ENCODE measurements around the gene CHST5. TPM values are rescaled to one million over a fixed set of nuclear protein-coding genes. Genes with fewer than 3 reads are reported as not detected.

CHST5 gene
- total RNA-seq, 2 experiments from 2014 or later, result not detected

GRCh38 chr16:75578725-75579124, 42.8 kb upstream of the CHST5 start:
- Mint-ChIP-seq H3K4me1 (ENCODE audit: low read depth) (peaks cover 19% of the 10 kb centered on the region), H3K9me3 (no peaks in the 10 kb centered on the region), H3K36me3 (ENCODE audit: low read depth) (peaks cover 62% of the 10 kb centered on the region), H3K4me3 (no peak overlapping the region), H3K27me3 (no peaks in the 10 kb centered on the region), H3K27ac (no peak overlapping the region)
- Histone ChIP-seq H3K4me3 (ENCODE audit: low read length) (no peak overlapping the region), H3K27me3 (ENCODE audit: control insufficient read depth in 1 of 2, insufficient read depth in 2 of 2, low read length in 2 of 2) (no peaks in the 10 kb centered on the region), H3K9me3 (ENCODE audit: control insufficient read depth in 1 of 2, insufficient read depth in 1 of 2, low read length in 2 of 2) (no peaks in the 10 kb centered on the region), H3K27ac (ENCODE audit: low read depth in 1 of 2, low read length in 2 of 2) (no peak overlapping the region), H3K36me3 (ENCODE audit: insufficient read depth, low read length) (peaks cover 57% of the 10 kb centered on the region), H3K4me1 (ENCODE audit: insufficient read depth, low read length) (no peaks in the 10 kb centered on the region)
- TF ChIP-seq CTCF (IDR thresholded peaks at IDR 0.05), result no peak
- DNase-seq (no peak), ATAC-seq (ENCODE audit: poor library complexity) (no peak)
- CTCF ChIA-PET, result interaction anchor here (1.4 kb wide), 1 partner anchor 61 kb away, joined by 8 read pairs; no protein-coding TSS in a partner anchor
- intact Hi-C loops (cut with DNase I, micrococcal nuclease), result no loop called here
- POLR2A ChIA-PET, result no interaction called here

DNA sequence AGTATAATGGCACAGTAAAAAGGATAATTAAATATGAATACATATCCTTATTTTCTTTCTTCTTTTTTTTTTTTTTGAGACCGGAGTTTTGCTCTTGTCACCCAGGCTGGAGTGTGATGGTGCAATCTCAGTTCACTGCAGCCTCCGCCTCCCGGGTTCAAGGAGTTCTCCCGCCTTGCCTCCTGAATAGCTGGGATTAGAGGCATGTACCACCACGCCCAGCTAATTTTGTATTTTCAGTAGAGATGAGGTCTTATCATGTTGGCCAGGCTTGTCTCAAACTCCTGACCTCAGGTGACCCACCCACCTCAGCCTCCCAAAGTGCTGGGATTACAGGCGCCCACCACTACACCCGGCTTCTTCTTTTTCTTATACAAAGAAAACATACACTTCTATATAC, 42.3 kb upstream of the CHST5 start:
- peaks cover 67% of the 10 kb centered on the region for H3K36me3 Mint-ChIP-seq (ENCODE audit: low read depth)

GRCh38 chr16:75576384-75576811, 40.5 kb upstream of the CHST5 start:
- CTCF ChIA-PET, result interaction anchor here (0.7 to 1.9 kb wide), 3 partner anchors 12 to 59 kb away, joined by 3 to 4 read pairs (median 3); partner anchors contain the start of gene TMEM231
- no peak overlapping the region for H3K27ac Mint-ChIP-seq
- TF ChIP-seq CTCF (IDR thresholded peaks at IDR 0.05), result no peak
- no peak overlapping the region for H3K4me3 ChIP-seq (ENCODE audit: low read length)
- POLR2A ChIA-PET, result interaction anchor here (1.1 to 2.3 kb wide), 2 partner anchors 9 to 46 kb away, joined by 4 to 10 read pairs; partner anchors contain the start of gene ADAT1
- no peaks in the 10 kb centered on the region for H3K9me3 ChIP-seq (ENCODE audit: control insufficient read depth in 1 of 2, insufficient read depth in 1 of 2, low read length in 2 of 2)
- peaks cover 36% of the 10 kb centered on the region for H3K4me1 Mint-ChIP-seq (ENCODE audit: low read depth)
- H3K27me3 ChIP-seq (ENCODE audit: control insufficient read depth in 1 of 2, insufficient read depth in 2 of 2, low read length in 2 of 2), result no peaks in the 10 kb centered on the region
- peaks cover 78% of the 10 kb centered on the region for H3K36me3 ChIP-seq (ENCODE audit: insufficient read depth, low read length)
- no peak for DNase-seq
- no peak for ATAC-seq (ENCODE audit: poor library complexity)
- no peaks in the 10 kb centered on the region for H3K27me3 Mint-ChIP-seq
- H3K36me3 Mint-ChIP-seq (ENCODE audit: low read depth), result peaks cover 81% of the 10 kb centered on the region
- H3K9me3 Mint-ChIP-seq, result no peaks in the 10 kb centered on the region
- H3K27ac ChIP-seq (ENCODE audit: low read depth in 1 of 2, low read length in 2 of 2), result no peak overlapping the region
- intact Hi-C loops (cut with DNase I, micrococcal nuclease), result no loop called here
- H3K4me3 Mint-ChIP-seq, result no peak overlapping the region
- H3K4me1 ChIP-seq (ENCODE audit: insufficient read depth, low read length), result peaks cover 4% of the 10 kb centered on the region

More for the DNA sequence above, 42.3 kb upstream of the CHST5 start:
- ChIA-PET POLR2A (no interaction called here), CTCF (interaction anchor here (1.4 to 1.9 kb wide), 2 partner anchors 14 to 61 kb away, joined by 4 to 8 read pairs; no protein-coding TSS in a partner anchor)
- Mint-ChIP-seq H3K4me1 (ENCODE audit: low read depth) (peaks cover 24% of the 10 kb centered on the region), H3K27ac (no peak overlapping the region), H3K9me3 (no peaks in the 10 kb centered on the region), H3K27me3 (no peaks in the 10 kb centered on the region), H3K4me3 (no peak overlapping the region)
- Histone ChIP-seq H3K9me3 (ENCODE audit: control insufficient read depth in 1 of 2, insufficient read depth in 1 of 2, low read length in 2 of 2) (no peaks in the 10 kb centered on the region), H3K36me3 (ENCODE audit: insufficient read depth, low read length) (peaks cover 63% of the 10 kb centered on the region), H3K4me3 (ENCODE audit: low read length) (no peak overlapping the region), H3K27ac (ENCODE audit: low read depth in 1 of 2, low read length in 2 of 2) (no peak overlapping the region), H3K4me1 (ENCODE audit: insufficient read depth, low read length) (no peaks in the 10 kb centered on the region), H3K27me3 (ENCODE audit: control insufficient read depth in 1 of 2, insufficient read depth in 2 of 2, low read length in 2 of 2) (no peaks in the 10 kb centered on the region)
- intact Hi-C loops (cut with DNase I, micrococcal nuclease), result no loop called here
- DNase-seq (no peak), ATAC-seq (ENCODE audit: poor library complexity) (no peak)
- no peak for TF ChIP-seq CTCF (IDR thresholded peaks at IDR 0.05)
